GM12878 (cell line): ENCODE results near the gene TNFSF8.

ENCODE experiments used
- CTCF ChIP-seq, 3 experiments: IDR thresholded peaks in 2 of 3; conservative IDR thresholded peaks in 1 of 3; 2 replicates each; pipeline ENCODE4 v1.5.1; 2011; ENCODE audit warnings: low read depth in 3 of 3, low read length in 3 of 3, mild to moderate bottlenecking in 3 of 3, control low read depth in 2 of 3, moderate library complexity in 2 of 3, inconsistent platforms in 1 of 3, mixed read lengths in 1 of 3; ENCODE audit not compliant: control insufficient read depth in 2 of 3, insufficient read depth in 1 of 3; ENCODE audit errors: extremely low read depth in 1 of 3
- HDAC6 ChIP-seq: fragments of 200-600 bp; sonication (generic); IDR thresholded peaks from one replicate; pipeline ENCODE4 v1.8.0; 2017; ENCODE audit warnings: antibody characterized with exemption; ENCODE audit not compliant: unreplicated experiment
- POLR2A ChIP-seq: IDR thresholded peaks from 2 replicates; pipeline ENCODE4 v1.6.1; 2011; ENCODE audit warnings: low read depth, mild to moderate bottlenecking, low read length

GRCh38 chr9:114867327-114867726 is 63.1 kb downstream of the TNFSF8 start:
- TF ChIP-seq CTCF (IDR thresholded peaks at IDR 0.05 in 2 of 3, conservative IDR thresholded peaks at IDR 0.05 in 1 of 3; ENCODE audit: control insufficient read depth in 2 of 3, extremely low read depth in 1 of 3, insufficient read depth in 1 of 3, low read depth in 3 of 3, low read length in 3 of 3) (no peak), POLR2A (no peak), HDAC6 (no peak)
